GM12872 (cell line): ENCODE measurements around the gene PLA2G4C.
A peak's percentile ranks its signal among the peaks of the same experiment; 100 is the strongest.

ENCODE experiments used
- CTCF ChIP-seq: IDR thresholded peaks from 3 replicates; pipeline ENCODE4 v1.5.1; 2011; ENCODE audit warnings: low read depth, mild to moderate bottlenecking, low read length, moderate library complexity; ENCODE audit not compliant: insufficient read depth

Gene PLA2G4C

GRCh38 chr19:48110350-48110966 lies at the start of gene PLA2G4C:
Gene PLA2G4C (minus strand): TSS chr19:48110817. CDS start chr19:48106529, 4,288 bp downstream.
- TF ChIP-seq CTCF, result no peak

- no peak for TF ChIP-seq CTCF
Measured at GRCh38 chr19:48158210-48158790, 47.7 kb upstream of the PLA2G4C start.

- no peak for TF ChIP-seq CTCF
Measured at GRCh38 chr19:48154003-48154402, 43.4 kb upstream of the PLA2G4C start.

- TF ChIP-seq CTCF, result peak; percentile 71; the same call in 2 of the 3 replicates
Measured at GRCh38 chr19:48152551-48152950, 41.9 kb upstream of the PLA2G4C start.

- no peak for TF ChIP-seq CTCF
Measured at GRCh38 chr19:48149430-48149829, 38.8 kb upstream of the PLA2G4C start.

GRCh38 chr19:48148576-48148975 lies 38.0 kb upstream of the PLA2G4C start:
- TF ChIP-seq CTCF, result no peak

GRCh38 chr19:48147597-48148175 lies 37.1 kb upstream of the PLA2G4C start:
- TF ChIP-seq CTCF, result no peak
